Fibroblast of pulmonary artery (primary cell): ENCODE results near the gene ARHGAP6.

Source experiments
- DNase-seq: peaks from one replicate; pipeline ENCODE4 v3.0.0-alpha.2; 2010; ENCODE audit warnings: low read depth
- H3K4me3 ChIP-seq: replicated peaks from 2 replicates; pipeline ENCODE4 v1.5.1; 2011; ENCODE audit warnings: low read depth, mild to moderate bottlenecking, control low read depth, low read length, moderate library complexity
- CTCF ChIP-seq: IDR thresholded peaks from 2 replicates; pipeline ENCODE4 v1.5.1; 2011; ENCODE audit warnings: mild to moderate bottlenecking, control low read depth, low read length, inconsistent platforms; ENCODE audit errors: missing control alignments

The ARHGAP6 gene

GRCh38 chrX:11187001-11187400 is 478.7 kb downstream of the ARHGAP6 start:
- H3K4me3 ChIP-seq: no peak overlapping the region
- no peak for DNase-seq
- no peak for TF ChIP-seq CTCF

GRCh38 chrX:11185861-11186260 is 479.9 kb downstream of the ARHGAP6 start:
- no peak for TF ChIP-seq CTCF
- no peak overlapping the region for H3K4me3 ChIP-seq
- DNase-seq: no peak

GRCh38 chrX:11180571-11180970 is 485.1 kb downstream of the ARHGAP6 start:
- TF ChIP-seq CTCF: no peak
- no peak overlapping the region for H3K4me3 ChIP-seq
- no peak for DNase-seq

GRCh38 chrX:11172415-11172814 is 493.3 kb downstream of the ARHGAP6 start:
- no peak overlapping the region for H3K4me3 ChIP-seq
- TF ChIP-seq CTCF: no peak
- DNase-seq: no peak

- H3K4me3 ChIP-seq: no peak overlapping the region
- no peak for TF ChIP-seq CTCF
- no peak for DNase-seq
These were observed 493.8 kb downstream of the ARHGAP6 start for GRCh38 chrX:11171956-11172355.

GRCh38 chrX:11164433-11164832 is 501.3 kb downstream of the ARHGAP6 start:
- no peak overlapping the region for H3K4me3 ChIP-seq
- no peak for DNase-seq
- TF ChIP-seq CTCF: no peak

GRCh38 chrX:11159149-11159548 is 506.6 kb downstream of the ARHGAP6 start:
- DNase-seq: no peak
- no peak for TF ChIP-seq CTCF
- H3K4me3 ChIP-seq: no peak overlapping the region
